Breast epithelium (tissue), 4 donors: ENCODE measurements around the gene EGR4. TPM values are rescaled to one million over a fixed set of nuclear protein-coding genes. Genes with fewer than 3 reads are reported as not detected.

Source experiments
- DNase-seq, 2 donors: peaks; one replicate each; pipeline ENCODE4 v3.0.0-alpha.2; 2019; ENCODE audit warnings: low spot score in 2 of 2
- H3K27ac ChIP-seq, 2 donors: fragments of 200-600 bp; sonication (generic) in 1 of 2; one replicate each; pipeline ENCODE4 v1.5.1; 2016 to 2019; ENCODE audit warnings: mild to moderate bottlenecking in 1 of 2
- H3K27me3 ChIP-seq, 2 donors: fragments of 200-600 bp; sonication (generic) in 1 of 2; one replicate each; pipeline versions ENCODE4 v1.5.1 to v1.6.0; 2017 to 2019; ENCODE audit warnings: control low read depth in 1 of 2, mild to moderate bottlenecking in 1 of 2
- H3K36me3 ChIP-seq: fragments of 200-600 bp; one replicate; pipeline ENCODE4 v1.5.1; 2019
- H3K4me1 ChIP-seq, 2 donors: fragments of 200-600 bp; sonication (generic); one replicate each; pipeline ENCODE4 v1.5.1; 2016 to 2019; ENCODE audit warnings: control low read depth in 1 of 2
- H3K4me3 ChIP-seq, 3 donors: fragments of 200-600 bp; sonication (generic); 1 replicate in 2 of 3; 2 replicates in 1 of 3; pipeline ENCODE4 v1.5.1; 2016 to 2019; ENCODE audit warnings: mild to moderate bottlenecking in 3 of 3, moderate library complexity in 2 of 3
- H3K9me3 ChIP-seq, 2 donors: fragments of 200-600 bp; sonication (generic) in 1 of 2; one replicate each; pipeline ENCODE4 v1.5.1; 2016 to 2019; ENCODE audit warnings: control low read depth in 1 of 2
- CTCF ChIP-seq, 3 donors: fragments of 450-650 bp; IDR thresholded peaks; one replicate each; pipeline ENCODE4 v1.5.1; 2016 to 2017; ENCODE audit warnings: antibody characterized with exemption in 3 of 3, mild to moderate bottlenecking in 3 of 3, moderate library complexity in 3 of 3
- POLR2A ChIP-seq: fragments of 450-650 bp; IDR thresholded peaks from one replicate; pipeline ENCODE4 v1.6.1; 2016; ENCODE audit warnings: antibody characterized with exemption, mild to moderate bottlenecking, moderate library complexity
- POLR2AphosphoS5 ChIP-seq, 3 donors: sonication (generic); formaldehyde crosslinking; IDR thresholded peaks; one replicate each; pipeline ENCODE4 v1.6.1; 2017; ENCODE audit warnings: antibody characterized with exemption in 3 of 3
- intact Hi-C: fragments of 100-400 bp; cut with DNase I; formaldehyde crosslinking; loops from one replicate; pipeline ENCODE4 v1.15.1; 2023; ENCODE audit warnings: low total_unique reads
- total RNA-seq, 3 donors: library from RNA; depleted of rRNA; stranded (reverse); fragments of >200 nt; gene quantifications; one replicate each; pipeline ENCODE4 v1.1.0, GENCODE V29; 2016

Gene EGR4
- total RNA-seq, 3 donors from 2014 or later, result not detected

GRCh38 chr2:73256618-73256922, 36.8 kb downstream of the EGR4 start:
- intact Hi-C loops, result no loop called here
- Histone ChIP-seq H3K27me3 (no peaks in the 10 kb centered on the region), H3K27ac (no peak overlapping the region), H3K9me3 (no peaks in the 10 kb centered on the region), H3K36me3 (peaks cover 11% of the 10 kb centered on the region), H3K4me1 (no peaks in the 10 kb centered on the region), H3K4me3 (no peak overlapping the region)
- DNase-seq, result no peak
- no peak for TF ChIP-seq POLR2A
- TF ChIP-seq CTCF (IDR thresholded peaks at IDR 0.05), result no peak
- TF ChIP-seq POLR2AphosphoS5 (IDR thresholded peaks at IDR 0.05), result no peak

GRCh38 chr2:73255907-73256617, 37.3 kb downstream of the EGR4 start:
- DNase-seq, result no peak
- intact Hi-C loops, result no loop called here
- Histone ChIP-seq H3K36me3 (peaks cover 11% of the 10 kb centered on the region), H3K4me3 (no peak overlapping the region), H3K9me3 (no peaks in the 10 kb centered on the region), H3K27ac (no peak overlapping the region), H3K4me1 (no peaks in the 10 kb centered on the region), H3K27me3 (no peaks in the 10 kb centered on the region)
- no peak for TF ChIP-seq POLR2AphosphoS5 (IDR thresholded peaks at IDR 0.05)

GRCh38 chr2:73255007-73255644, 38.2 kb downstream of the EGR4 start:
- Histone ChIP-seq H3K27ac (no peak overlapping the region), H3K9me3 (no peaks in the 10 kb centered on the region), H3K4me3 (no peak overlapping the region), H3K4me1 (no peaks in the 10 kb centered on the region), H3K27me3 (no peaks in the 10 kb centered on the region), H3K36me3 (peaks cover 11% of the 10 kb centered on the region)
- no peak for DNase-seq
- intact Hi-C loops, result no loop called here
- TF ChIP-seq POLR2AphosphoS5 (IDR thresholded peaks at IDR 0.05), result no peak
- no peak for TF ChIP-seq POLR2A
- TF ChIP-seq CTCF (IDR thresholded peaks at IDR 0.05), result no peak

GRCh38 chr2:73254343-73255006, 38.9 kb downstream of the EGR4 start:
- Histone ChIP-seq H3K9me3 (no peaks in the 10 kb centered on the region), H3K4me3 (no peak overlapping the region), H3K27ac (no peak overlapping the region), H3K36me3 (peaks cover 11% of the 10 kb centered on the region), H3K27me3 (no peaks in the 10 kb centered on the region), H3K4me1 (no peaks in the 10 kb centered on the region)
- TF ChIP-seq POLR2A (no peak), POLR2AphosphoS5 (IDR thresholded peaks at IDR 0.05) (no peak), CTCF (IDR thresholded peaks at IDR 0.05) (no peak)
- intact Hi-C loops, result no loop called here
- no peak for DNase-seq

- Histone ChIP-seq H3K27me3 (no peaks in the 10 kb centered on the region), H3K9me3 (no peaks in the 10 kb centered on the region), H3K4me3 (no peak overlapping the region), H3K4me1 (no peaks in the 10 kb centered on the region), H3K27ac (no peak overlapping the region), H3K36me3 (peaks cover 11% of the 10 kb centered on the region)
- no peak for TF ChIP-seq CTCF (IDR thresholded peaks at IDR 0.05)
- no peak for TF ChIP-seq POLR2AphosphoS5 (IDR thresholded peaks at IDR 0.05)
- TF ChIP-seq POLR2A, result no peak
- no peak for DNase-seq
- intact Hi-C loops, result no loop called here
Measured at GRCh38 chr2:73253901-73254300, 39.4 kb downstream of the EGR4 start.
